ENCODE measurements around the gene PDLIM1.

DNA sequence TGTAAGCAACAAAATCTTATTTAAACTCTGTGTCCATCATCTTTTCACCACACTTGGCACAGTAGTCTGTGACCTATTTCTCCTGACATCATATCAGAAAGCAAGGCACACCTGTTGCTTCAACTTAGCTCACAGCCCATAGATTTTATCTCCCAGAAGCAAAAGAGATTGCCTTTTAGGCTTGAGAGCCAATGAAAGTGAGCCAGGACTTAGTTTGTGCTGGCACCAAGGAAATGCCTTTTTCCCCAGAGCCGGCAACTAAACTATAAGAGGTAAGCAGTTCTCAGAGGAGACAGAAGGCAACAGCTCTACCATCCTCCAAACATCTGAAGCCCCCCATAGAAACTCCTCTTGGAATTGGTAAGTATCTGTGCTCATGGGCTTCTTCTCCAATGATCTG lies 96.9 kb downstream of the PDLIM1 start, which contains the start of gene ACSM6:
- TF ChIP-seq, protein P1, sequence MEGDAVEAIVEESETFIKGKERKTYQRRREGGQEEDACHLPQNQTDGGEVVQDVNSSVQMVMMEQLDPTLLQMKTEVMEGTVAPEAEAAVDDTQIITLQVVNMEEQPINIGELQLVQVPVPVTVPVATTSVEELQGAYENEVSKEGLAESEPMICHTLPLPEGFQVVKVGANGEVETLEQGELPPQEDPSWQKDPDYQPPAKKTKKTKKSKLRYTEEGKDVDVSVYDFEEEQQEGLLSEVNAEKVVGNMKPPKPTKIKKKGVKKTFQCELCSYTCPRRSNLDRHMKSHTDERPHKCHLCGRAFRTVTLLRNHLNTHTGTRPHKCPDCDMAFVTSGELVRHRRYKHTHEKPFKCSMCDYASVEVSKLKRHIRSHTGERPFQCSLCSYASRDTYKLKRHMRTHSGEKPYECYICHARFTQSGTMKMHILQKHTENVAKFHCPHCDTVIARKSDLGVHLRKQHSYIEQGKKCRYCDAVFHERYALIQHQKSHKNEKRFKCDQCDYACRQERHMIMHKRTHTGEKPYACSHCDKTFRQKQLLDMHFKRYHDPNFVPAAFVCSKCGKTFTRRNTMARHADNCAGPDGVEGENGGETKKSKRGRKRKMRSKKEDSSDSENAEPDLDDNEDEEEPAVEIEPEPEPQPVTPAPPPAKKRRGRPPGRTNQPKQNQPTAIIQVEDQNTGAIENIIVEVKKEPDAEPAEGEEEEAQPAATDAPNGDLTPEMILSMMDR (IDR thresholded peaks at IDR 0.05; ENCODE audit: insufficient read depth, low read length): no peak
- TF ChIP-seq POLR2AphosphoS5 (IDR thresholded peaks at IDR 0.05; ENCODE audit: low read depth) (no peak), GABPA (IDR thresholded peaks at IDR 0.05; ENCODE audit: low read depth) (no peak)
- TF ChIP-seq, protein P2, sequence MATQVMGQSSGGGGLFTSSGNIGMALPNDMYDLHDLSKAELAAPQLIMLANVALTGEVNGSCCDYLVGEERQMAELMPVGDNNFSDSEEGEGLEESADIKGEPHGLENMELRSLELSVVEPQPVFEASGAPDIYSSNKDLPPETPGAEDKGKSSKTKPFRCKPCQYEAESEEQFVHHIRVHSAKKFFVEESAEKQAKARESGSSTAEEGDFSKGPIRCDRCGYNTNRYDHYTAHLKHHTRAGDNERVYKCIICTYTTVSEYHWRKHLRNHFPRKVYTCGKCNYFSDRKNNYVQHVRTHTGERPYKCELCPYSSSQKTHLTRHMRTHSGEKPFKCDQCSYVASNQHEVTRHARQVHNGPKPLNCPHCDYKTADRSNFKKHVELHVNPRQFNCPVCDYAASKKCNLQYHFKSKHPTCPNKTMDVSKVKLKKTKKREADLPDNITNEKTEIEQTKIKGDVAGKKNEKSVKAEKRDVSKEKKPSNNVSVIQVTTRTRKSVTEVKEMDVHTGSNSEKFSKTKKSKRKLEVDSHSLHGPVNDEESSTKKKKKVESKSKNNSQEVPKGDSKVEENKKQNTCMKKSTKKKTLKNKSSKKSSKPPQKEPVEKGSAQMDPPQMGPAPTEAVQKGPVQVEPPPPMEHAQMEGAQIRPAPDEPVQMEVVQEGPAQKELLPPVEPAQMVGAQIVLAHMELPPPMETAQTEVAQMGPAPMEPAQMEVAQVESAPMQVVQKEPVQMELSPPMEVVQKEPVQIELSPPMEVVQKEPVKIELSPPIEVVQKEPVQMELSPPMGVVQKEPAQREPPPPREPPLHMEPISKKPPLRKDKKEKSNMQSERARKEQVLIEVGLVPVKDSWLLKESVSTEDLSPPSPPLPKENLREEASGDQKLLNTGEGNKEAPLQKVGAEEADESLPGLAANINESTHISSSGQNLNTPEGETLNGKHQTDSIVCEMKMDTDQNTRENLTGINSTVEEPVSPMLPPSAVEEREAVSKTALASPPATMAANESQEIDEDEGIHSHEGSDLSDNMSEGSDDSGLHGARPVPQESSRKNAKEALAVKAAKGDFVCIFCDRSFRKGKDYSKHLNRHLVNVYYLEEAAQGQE (IDR thresholded peaks at IDR 0.05; ENCODE audit: insufficient replicate concordance, low read depth): no peak

Measured in HL-60 (cell line).